ENCODE data around the gene PLCL2.

DNA sequence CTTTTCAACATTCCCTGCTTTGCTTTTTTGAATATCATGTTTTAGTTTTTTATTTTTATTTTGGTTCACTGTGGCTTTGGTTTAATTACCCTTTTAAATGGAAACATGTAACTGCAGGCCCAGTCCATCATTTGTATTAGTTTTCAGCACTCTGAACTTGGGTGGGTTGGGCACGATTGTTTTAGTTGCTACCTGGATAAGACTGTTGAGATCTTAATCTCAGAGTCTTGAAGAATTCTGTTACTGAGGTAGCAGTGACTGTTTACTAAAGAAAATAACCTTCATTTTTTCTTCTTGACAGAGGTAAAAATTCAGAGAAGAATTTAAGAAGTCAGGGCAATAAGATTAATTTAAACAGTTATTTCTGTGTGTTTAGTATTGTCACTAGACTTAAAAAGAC is 15.2 kb downstream of the PLCL2 start:
- TF ChIP-seq, protein P1, sequence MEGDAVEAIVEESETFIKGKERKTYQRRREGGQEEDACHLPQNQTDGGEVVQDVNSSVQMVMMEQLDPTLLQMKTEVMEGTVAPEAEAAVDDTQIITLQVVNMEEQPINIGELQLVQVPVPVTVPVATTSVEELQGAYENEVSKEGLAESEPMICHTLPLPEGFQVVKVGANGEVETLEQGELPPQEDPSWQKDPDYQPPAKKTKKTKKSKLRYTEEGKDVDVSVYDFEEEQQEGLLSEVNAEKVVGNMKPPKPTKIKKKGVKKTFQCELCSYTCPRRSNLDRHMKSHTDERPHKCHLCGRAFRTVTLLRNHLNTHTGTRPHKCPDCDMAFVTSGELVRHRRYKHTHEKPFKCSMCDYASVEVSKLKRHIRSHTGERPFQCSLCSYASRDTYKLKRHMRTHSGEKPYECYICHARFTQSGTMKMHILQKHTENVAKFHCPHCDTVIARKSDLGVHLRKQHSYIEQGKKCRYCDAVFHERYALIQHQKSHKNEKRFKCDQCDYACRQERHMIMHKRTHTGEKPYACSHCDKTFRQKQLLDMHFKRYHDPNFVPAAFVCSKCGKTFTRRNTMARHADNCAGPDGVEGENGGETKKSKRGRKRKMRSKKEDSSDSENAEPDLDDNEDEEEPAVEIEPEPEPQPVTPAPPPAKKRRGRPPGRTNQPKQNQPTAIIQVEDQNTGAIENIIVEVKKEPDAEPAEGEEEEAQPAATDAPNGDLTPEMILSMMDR (IDR thresholded peaks at IDR 0.05) = no peak
- no peak for TF ChIP-seq POLR2A (IDR thresholded peaks at IDR 0.05)

Measured in body of pancreas (tissue), 4 donors.